ENCODE data around the gene P4HA2. TPM values are rescaled to one million over a fixed set of nuclear protein-coding genes. Genes with fewer than 3 reads are reported as not detected.

Gene P4HA2
- total RNA-seq, 1 donor from 2014 or later, result 79.0 TPM

DNA sequence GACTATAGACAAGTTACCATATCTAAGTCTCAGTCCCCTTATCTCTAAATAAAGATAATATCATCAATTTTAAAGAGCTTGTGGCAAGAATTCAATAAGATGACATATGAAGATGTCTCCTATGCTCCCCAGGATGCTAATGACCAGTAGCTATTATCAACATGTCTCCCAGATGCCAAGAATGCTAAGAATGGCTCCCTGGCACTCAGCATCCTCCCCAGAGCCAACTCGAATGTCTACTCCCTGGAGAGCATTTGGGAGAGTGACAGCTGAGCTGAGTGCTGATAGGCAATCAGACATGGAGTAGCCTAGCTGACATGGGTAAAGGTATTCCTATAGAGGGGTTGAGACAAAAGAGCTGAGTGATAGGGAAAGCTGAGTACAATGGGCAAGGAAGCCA is 15.9 kb downstream of the P4HA2 start:
- TF ChIP-seq, protein P1, sequence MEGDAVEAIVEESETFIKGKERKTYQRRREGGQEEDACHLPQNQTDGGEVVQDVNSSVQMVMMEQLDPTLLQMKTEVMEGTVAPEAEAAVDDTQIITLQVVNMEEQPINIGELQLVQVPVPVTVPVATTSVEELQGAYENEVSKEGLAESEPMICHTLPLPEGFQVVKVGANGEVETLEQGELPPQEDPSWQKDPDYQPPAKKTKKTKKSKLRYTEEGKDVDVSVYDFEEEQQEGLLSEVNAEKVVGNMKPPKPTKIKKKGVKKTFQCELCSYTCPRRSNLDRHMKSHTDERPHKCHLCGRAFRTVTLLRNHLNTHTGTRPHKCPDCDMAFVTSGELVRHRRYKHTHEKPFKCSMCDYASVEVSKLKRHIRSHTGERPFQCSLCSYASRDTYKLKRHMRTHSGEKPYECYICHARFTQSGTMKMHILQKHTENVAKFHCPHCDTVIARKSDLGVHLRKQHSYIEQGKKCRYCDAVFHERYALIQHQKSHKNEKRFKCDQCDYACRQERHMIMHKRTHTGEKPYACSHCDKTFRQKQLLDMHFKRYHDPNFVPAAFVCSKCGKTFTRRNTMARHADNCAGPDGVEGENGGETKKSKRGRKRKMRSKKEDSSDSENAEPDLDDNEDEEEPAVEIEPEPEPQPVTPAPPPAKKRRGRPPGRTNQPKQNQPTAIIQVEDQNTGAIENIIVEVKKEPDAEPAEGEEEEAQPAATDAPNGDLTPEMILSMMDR (IDR thresholded peaks at IDR 0.05), result no peak
- ATAC-seq (no peak), DNase-seq (no peak)
- Histone ChIP-seq H3K9me3 (no peaks in the 10 kb centered on the region), H3K4me1 (peaks cover 9% of the 10 kb centered on the region), H3K27me3 (no peaks in the 10 kb centered on the region), H3K36me3 (peaks cover 51% of the 10 kb centered on the region), H3K27ac (no peak overlapping the region), H3K4me3 (no peak overlapping the region)
- intact Hi-C loops (cut with DNase I), result no loop called here

DNA sequence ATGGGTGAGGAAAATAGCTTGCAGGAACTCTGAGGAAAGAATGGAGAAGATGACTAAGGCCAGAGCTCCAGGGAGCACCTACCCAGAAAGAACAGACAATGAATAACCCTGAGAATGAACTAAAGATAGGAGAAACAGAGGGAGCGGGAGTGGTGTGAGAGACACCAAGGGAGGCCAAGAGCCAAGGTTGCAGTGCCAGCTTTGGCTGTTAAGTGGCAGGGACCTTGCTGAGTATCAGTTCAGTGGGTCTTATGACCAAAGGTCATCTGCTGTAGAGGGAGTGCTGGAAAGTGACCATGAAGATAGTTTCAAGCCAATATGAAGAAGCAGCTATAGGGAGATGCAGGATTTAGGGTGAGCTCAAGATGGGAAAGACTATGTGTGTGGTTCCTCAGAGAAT is 16.7 kb downstream of the P4HA2 start:
- no peak overlapping the region for H3K4me3 ChIP-seq
- intact Hi-C loops (cut with DNase I), result no loop called here
- H3K27me3 ChIP-seq, result no peaks in the 10 kb centered on the region
- ATAC-seq, result no peak
- no peak for DNase-seq
- TF ChIP-seq, protein P1 (IDR thresholded peaks at IDR 0.05), result no peak
- H3K4me1 ChIP-seq, result peaks cover 9% of the 10 kb centered on the region
- H3K9me3 ChIP-seq, result no peaks in the 10 kb centered on the region
- H3K27ac ChIP-seq, result no peak overlapping the region
- peaks cover 46% of the 10 kb centered on the region for H3K36me3 ChIP-seq

DNA sequence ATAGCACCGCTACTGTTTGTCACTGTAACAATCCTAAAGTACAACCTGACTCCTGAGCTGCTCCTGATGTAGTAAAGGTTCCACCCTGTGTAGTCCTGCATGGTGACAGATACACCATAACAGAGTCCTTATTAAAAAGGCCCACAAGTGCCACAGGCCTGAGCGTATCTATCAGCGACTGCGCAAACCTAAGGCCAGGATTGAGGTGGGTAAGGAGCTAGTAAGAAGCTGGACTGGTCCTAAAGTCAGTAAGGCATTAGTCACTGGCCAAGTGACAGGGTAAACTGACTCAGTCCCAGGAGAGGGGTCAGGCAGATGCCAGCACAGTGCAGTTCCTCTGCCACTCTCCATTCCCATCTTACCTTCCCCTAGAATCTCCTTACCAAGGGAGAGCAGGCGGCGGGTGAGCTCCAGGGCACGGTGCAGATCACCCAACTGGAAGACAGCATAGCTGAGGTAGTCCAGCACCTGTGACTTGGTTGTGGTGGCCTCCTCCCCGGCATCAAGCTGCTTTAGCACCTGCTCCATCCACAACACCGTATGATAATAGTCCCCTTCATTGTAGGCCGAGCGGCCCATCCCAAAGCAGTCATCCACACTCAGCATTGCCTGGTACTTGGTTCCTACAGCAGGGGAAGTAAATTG is 17.6 kb downstream of the P4HA2 start:
- Histone ChIP-seq H3K27me3 (no peaks in the 10 kb centered on the region), H3K9me3 (no peaks in the 10 kb centered on the region), H3K4me3 (no peak overlapping the region), H3K36me3 (peaks cover 46% of the 10 kb centered on the region), H3K27ac (no peak overlapping the region), H3K4me1 (peaks cover 2% of the 10 kb centered on the region)
- ATAC-seq (no peak), DNase-seq (no peak)
- TF ChIP-seq, protein P1 (IDR thresholded peaks at IDR 0.05), result no peak
- intact Hi-C loops (cut with DNase I), result no loop called here

DNA sequence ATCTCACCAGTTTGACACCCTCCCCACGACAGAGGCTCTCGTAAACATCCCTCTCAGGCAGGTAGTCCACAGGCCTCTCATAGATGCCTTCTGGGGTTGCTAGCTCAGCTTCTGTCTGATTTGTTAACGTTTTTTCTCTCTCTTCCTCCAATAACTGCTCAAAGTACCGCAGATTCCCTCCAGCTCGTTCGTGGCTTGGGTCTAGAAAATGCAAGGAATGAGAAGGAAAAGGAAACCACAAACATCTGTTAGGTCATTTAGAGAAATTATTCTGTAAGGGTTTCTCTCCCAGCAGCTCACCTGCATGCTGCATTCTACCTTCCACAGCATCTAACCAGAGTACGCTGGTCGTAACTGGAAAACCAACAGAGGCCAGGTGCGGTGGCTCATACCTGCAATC is 18.5 kb downstream of the P4HA2 start:
- no peak overlapping the region for H3K27ac ChIP-seq
- H3K9me3 ChIP-seq, result no peaks in the 10 kb centered on the region
- H3K4me3 ChIP-seq, result no peak overlapping the region
- H3K4me1 ChIP-seq, result no peaks in the 10 kb centered on the region
- no peak for DNase-seq
- intact Hi-C loops (cut with DNase I), result no loop called here
- TF ChIP-seq, protein P1 (IDR thresholded peaks at IDR 0.05), result no peak
- no peaks in the 10 kb centered on the region for H3K27me3 ChIP-seq
- peaks cover 48% of the 10 kb centered on the region for H3K36me3 ChIP-seq
- ATAC-seq, result no peak

DNA sequence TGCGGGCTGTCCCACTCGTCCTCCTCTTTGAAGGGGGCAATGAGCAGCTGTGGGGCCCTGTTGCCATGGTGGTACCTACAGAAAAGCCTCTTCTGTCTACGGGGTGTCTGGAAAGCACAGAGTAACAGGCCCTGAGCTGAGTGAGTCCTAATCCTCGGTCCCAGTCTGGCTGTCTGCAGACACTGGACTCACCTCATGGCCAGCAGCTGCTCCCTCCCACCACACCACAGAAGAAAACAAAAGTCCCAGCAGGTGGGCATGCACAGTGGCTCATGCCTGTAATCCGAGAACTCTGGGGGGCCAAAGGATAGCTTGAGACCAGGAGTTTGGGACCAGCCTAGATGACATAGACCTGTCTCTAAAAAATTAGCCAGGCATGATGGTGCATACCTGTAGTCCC is 19.9 kb downstream of the P4HA2 start:
- Histone ChIP-seq H3K4me3 (no peak overlapping the region), H3K9me3 (no peaks in the 10 kb centered on the region), H3K27ac (no peak overlapping the region), H3K36me3 (peaks cover 50% of the 10 kb centered on the region), H3K27me3 (no peaks in the 10 kb centered on the region), H3K4me1 (no peaks in the 10 kb centered on the region)
- ATAC-seq, result no peak
- DNase-seq, result no peak
- intact Hi-C loops (cut with DNase I), result no loop called here
- TF ChIP-seq, protein P1 (IDR thresholded peaks at IDR 0.05), result no peak

DNA sequence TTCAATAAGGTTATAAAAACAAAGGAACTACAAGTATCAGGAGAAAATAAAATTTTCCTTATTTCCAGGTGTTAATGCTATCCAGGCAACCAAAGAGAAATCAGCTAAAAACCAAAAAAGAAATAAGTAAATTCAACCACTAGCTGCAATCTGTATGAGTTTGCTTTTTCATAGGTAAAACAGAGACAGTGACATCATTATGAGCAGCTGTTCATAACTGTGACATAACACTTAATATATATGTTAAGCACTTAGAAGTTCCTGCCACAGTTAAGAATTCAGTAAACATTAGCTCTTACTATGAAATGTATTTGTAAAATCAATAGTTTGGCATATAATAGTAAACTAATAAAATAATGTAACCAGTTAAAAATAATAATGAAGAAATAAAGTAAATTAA is 20.9 kb downstream of the P4HA2 start:
- Histone ChIP-seq H3K36me3 (peaks cover 45% of the 10 kb centered on the region), H3K9me3 (no peaks in the 10 kb centered on the region), H3K27me3 (no peaks in the 10 kb centered on the region), H3K4me1 (no peaks in the 10 kb centered on the region), H3K4me3 (no peak overlapping the region), H3K27ac (no peak overlapping the region)
- intact Hi-C loops (cut with DNase I), result no loop called here
- ATAC-seq, result no peak
- TF ChIP-seq, protein P1 (IDR thresholded peaks at IDR 0.05), result no peak
- DNase-seq, result no peak

All from upper lobe of right lung (tissue), 1 donor.